ENCODE measurements around the gene SLC7A6. TPM values are rescaled to one million over a fixed set of nuclear protein-coding genes. Genes with fewer than 3 reads are reported as not detected.

The SLC7A6 gene
- total and polyA plus RNA-seq, 2 of the 13 experiments (the other 11 are each of a cell fraction or from before 2014, with no cell fraction given), result 35.8 to 70.8 TPM

- TF ChIP-seq ZNF605 (CRISPR knock-in tag; IDR thresholded peaks at IDR 0.05) (no peak), ZNF841 (CRISPR knock-in tag; IDR thresholded peaks at IDR 0.05; ENCODE audit: borderline replicate concordance) (no peak; the same call in 1 of the 2 replicates), FLYWCH1 (CRISPR knock-in tag; IDR thresholded peaks at IDR 0.05) (no peak), POGZ (CRISPR knock-in tag; IDR thresholded peaks at IDR 0.05) (peak; percentile 49; the same call in 1 of the 2 replicates), MXD3 (CRISPR knock-in tag; IDR thresholded peaks at IDR 0.05) (peak; percentile 27; the same call in 1 of the 2 replicates), ZNF607 (CRISPR knock-in tag; IDR thresholded peaks at IDR 0.05; ENCODE audit: borderline replicate concordance) (peak; percentile 57), ZNF569 (CRISPR knock-in tag; IDR thresholded peaks at IDR 0.05; ENCODE audit: borderline replicate concordance) (no peak), KMT2B (CRISPR knock-in tag; IDR thresholded peaks at IDR 0.05) (no peak), HDAC2 (CRISPR knock-in tag; IDR thresholded peaks at IDR 0.05) (peak; percentile 14; the same call in 1 of the 2 replicates), AFF4 (CRISPR knock-in tag; IDR thresholded peaks at IDR 0.05) (no peak), ZNF713 (CRISPR knock-in tag; IDR thresholded peaks at IDR 0.05) (no peak), ZNF256 (CRISPR knock-in tag; conservative IDR thresholded peaks at IDR 0.05) (no peak), GRHL1 (CRISPR knock-in tag; conservative IDR thresholded peaks at IDR 0.05) (no peak), IKZF4 (CRISPR knock-in tag; IDR thresholded peaks at IDR 0.05; ENCODE audit: borderline replicate concordance, low read depth, not compliant biosample characterization) (peak; percentile 12), TGIF2 (CRISPR knock-in tag; IDR thresholded peaks at IDR 0.05) (peak; percentile 46; the same call in 1 of the 2 replicates), ATF1 (CRISPR knock-in tag; IDR thresholded peaks at IDR 0.05) (no peak), HIVEP1 (CRISPR knock-in tag; IDR thresholded peaks at IDR 0.05) (peak; percentile 78; the same call in 1 of the 2 replicates), ZNF414 (CRISPR knock-in tag; IDR thresholded peaks at IDR 0.05) (no peak)
Observed at GRCh38 chr16:68236137-68236825, 28.0 kb upstream of the SLC7A6 start (continued).
